Colonic mucosa (tissue), 4 donors: Measurements from ENCODE around the gene TOP2B. TPM values are rescaled to one million over a fixed set of nuclear protein-coding genes. Genes with fewer than 3 reads are reported as not detected.

Source experiments
- DNase-seq: peaks from one replicate; pipeline ENCODE4 v3.0.0-alpha.2; 2020
- H3K27ac ChIP-seq: fragments of 200-600 bp; one replicate; pipeline ENCODE4 v1.8.0; 2021
- H3K27me3 ChIP-seq: fragments of 200-600 bp; one replicate; pipeline ENCODE4 v1.8.0; 2021
- H3K36me3 ChIP-seq: fragments of 200-600 bp; one replicate; pipeline ENCODE4 v1.8.0; 2021
- H3K4me1 ChIP-seq: fragments of 200-600 bp; one replicate; pipeline ENCODE4 v1.8.0; 2021; ENCODE audit warnings: mild to moderate bottlenecking
- H3K4me3 ChIP-seq: fragments of 200-600 bp; one replicate; pipeline ENCODE4 v1.8.0; 2021
- H3K9ac ChIP-seq, 2 donors: one replicate each; pipeline ENCODE4 v1.7.0; 2013; ENCODE audit warnings: control low read depth in 2 of 2, low read depth in 2 of 2, low read length in 2 of 2
- H3K9me3 ChIP-seq: fragments of 200-600 bp; one replicate; pipeline ENCODE4 v1.8.0; 2021
- intact Hi-C: fragments of 100-400 bp; cut with DNase I; formaldehyde crosslinking; loops from one replicate; pipeline ENCODE4 v1.14.1; 2022
- total RNA-seq, 2 donors: library from RNA; stranded (reverse); fragmentation: NEBNext Ultra II Directional in 1 of 2; extraction: Animal tissue kit (Norgen Biotek cat#: 25700) in 1 of 2; gene quantifications; one replicate each; pipeline ENCODE4 v1.2.1, GENCODE V29; 2021
- TF ChIP-seq, protein P1 (sequence below): fragments of 200-600 bp; IDR thresholded peaks from one replicate; pipeline ENCODE4 v1.8.0; 2022; ENCODE audit warnings: antibody characterized with exemption, mild to moderate bottlenecking
- donor health status: healthy.
- donor health status: DM: no; HTN: no; CAD: no.
- donor health status: DM: no; HTN: no; CAD: no.

TOP2B gene
- total RNA-seq, 2 donors from 2014 or later, result 105 TPM

DNA sequence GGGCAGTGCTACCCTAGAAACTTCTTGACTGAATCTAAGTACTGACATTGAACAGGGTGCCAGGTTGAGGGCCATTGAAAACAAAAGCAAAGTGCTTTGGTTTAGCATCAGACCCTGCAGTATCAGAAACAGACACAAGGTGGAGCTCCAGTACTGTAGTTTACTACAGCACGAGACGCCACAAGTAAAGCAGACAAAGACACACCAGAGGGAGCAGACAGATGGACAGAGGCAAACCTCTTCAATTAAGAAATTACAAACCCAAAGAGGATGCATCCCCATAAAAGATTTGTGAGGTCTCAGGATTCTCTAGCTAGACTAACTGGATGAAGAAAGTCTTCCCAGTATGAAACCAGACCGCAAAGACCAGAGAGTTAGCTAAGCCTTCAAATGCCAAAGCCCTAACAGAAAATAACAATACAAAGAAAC is 16.6 kb downstream of the TOP2B start:
- Histone ChIP-seq H3K4me1 (no peaks in the 10 kb centered on the region), H3K36me3 (no peaks in the 10 kb centered on the region), H3K9me3 (no peaks in the 10 kb centered on the region), H3K27ac (no peak overlapping the region), H3K4me3 (no peak overlapping the region), H3K27me3 (no peaks in the 10 kb centered on the region), H3K9ac (no peak overlapping the region)
- TF ChIP-seq, protein P1, sequence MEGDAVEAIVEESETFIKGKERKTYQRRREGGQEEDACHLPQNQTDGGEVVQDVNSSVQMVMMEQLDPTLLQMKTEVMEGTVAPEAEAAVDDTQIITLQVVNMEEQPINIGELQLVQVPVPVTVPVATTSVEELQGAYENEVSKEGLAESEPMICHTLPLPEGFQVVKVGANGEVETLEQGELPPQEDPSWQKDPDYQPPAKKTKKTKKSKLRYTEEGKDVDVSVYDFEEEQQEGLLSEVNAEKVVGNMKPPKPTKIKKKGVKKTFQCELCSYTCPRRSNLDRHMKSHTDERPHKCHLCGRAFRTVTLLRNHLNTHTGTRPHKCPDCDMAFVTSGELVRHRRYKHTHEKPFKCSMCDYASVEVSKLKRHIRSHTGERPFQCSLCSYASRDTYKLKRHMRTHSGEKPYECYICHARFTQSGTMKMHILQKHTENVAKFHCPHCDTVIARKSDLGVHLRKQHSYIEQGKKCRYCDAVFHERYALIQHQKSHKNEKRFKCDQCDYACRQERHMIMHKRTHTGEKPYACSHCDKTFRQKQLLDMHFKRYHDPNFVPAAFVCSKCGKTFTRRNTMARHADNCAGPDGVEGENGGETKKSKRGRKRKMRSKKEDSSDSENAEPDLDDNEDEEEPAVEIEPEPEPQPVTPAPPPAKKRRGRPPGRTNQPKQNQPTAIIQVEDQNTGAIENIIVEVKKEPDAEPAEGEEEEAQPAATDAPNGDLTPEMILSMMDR, result peak; percentile 87
- intact Hi-C loops, result loop anchor here (5.0 to 10.0 kb wide), 2 partner anchors 127 to 209 kb away; no protein-coding TSS in a partner anchor
- peak; percentile 88 for DNase-seq

DNA sequence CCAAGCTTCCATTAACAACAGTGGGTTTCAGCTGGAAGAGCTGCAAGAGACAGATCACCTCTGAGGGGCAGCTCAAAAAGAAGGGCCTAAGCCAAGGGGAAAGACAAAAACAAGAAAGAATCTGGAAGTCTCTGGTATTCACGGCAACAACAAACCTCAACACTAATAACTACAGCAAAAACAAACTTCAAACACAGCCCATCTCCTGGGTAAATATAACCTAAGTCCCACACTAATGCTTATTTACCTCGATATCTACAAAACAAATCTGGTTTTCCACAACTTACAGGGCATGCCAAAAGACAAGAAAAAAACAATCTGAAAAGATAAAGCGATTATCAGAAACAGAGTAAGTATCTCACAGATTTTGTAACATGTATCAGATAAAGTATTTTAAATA is 29.7 kb downstream of the TOP2B start:
- Histone ChIP-seq H3K36me3 (no peaks in the 10 kb centered on the region), H3K27ac (no peak overlapping the region)
- intact Hi-C loops, result no loop called here

DNA sequence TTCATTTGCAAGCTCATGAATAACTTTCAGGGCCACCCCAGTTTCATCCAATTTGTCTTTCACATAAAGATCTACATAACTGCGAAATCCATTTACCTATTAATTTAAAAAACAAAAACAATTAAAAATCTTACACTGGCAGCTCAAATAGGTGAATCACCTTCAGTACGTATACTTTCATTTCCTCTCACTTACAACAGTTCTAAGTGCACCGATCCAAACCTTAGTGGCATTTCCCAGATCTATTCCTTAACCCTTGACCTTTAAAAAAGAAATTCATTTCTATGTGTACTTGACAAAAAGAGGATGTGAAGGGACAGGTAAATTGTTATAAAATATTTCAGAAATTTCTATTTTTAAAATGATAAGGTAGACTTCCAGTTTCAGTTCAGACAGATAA is 30.8 kb downstream of the TOP2B start:
- Histone ChIP-seq H3K9ac (no peak overlapping the region), H3K4me3 (no peak overlapping the region), H3K27me3 (no peaks in the 10 kb centered on the region), H3K27ac (no peak overlapping the region), H3K4me1 (no peaks in the 10 kb centered on the region), H3K36me3 (no peaks in the 10 kb centered on the region), H3K9me3 (no peaks in the 10 kb centered on the region)
- TF ChIP-seq, protein P1, result no peak
- intact Hi-C loops, result no loop called here
- no peak for DNase-seq

More for the DNA sequence above, 29.7 kb downstream of the TOP2B start:
- H3K9me3 ChIP-seq, result no peaks in the 10 kb centered on the region
- no peaks in the 10 kb centered on the region for H3K27me3 ChIP-seq
- no peak for DNase-seq
- H3K4me3 ChIP-seq, result no peak overlapping the region
- TF ChIP-seq, protein P1, result no peak
- no peaks in the 10 kb centered on the region for H3K4me1 ChIP-seq
- H3K9ac ChIP-seq, result no peak overlapping the region

GRCh38 chr3:25631989-25632388 is 32.7 kb downstream of the TOP2B start:
- Histone ChIP-seq H3K27ac (no peak overlapping the region), H3K9ac (no peak overlapping the region), H3K36me3 (no peaks in the 10 kb centered on the region), H3K4me3 (no peak overlapping the region), H3K4me1 (no peaks in the 10 kb centered on the region), H3K9me3 (no peaks in the 10 kb centered on the region), H3K27me3 (no peaks in the 10 kb centered on the region)
- DNase-seq, result no peak
- intact Hi-C loops, result no loop called here
- TF ChIP-seq, protein P1, result no peak

- H3K9me3 ChIP-seq, result no peaks in the 10 kb centered on the region
- no peaks in the 10 kb centered on the region for H3K4me1 ChIP-seq
- TF ChIP-seq, protein P1, result no peak
- no peak overlapping the region for H3K4me3 ChIP-seq
- H3K27me3 ChIP-seq, result no peaks in the 10 kb centered on the region
- no peak overlapping the region for H3K9ac ChIP-seq
- intact Hi-C loops, result loop anchor here (10.0 kb wide), 1 partner anchor 134 kb away; no protein-coding TSS in a partner anchor
- no peak for DNase-seq
- no peaks in the 10 kb centered on the region for H3K36me3 ChIP-seq
- no peak overlapping the region for H3K27ac ChIP-seq
Measured at GRCh38 chr3:25621087-25621486, 43.6 kb downstream of the TOP2B start.
